Astrocyte (in vitro differentiated cells and primary cell): Measurements from ENCODE around the gene KIF2A.

ENCODE experiments used
- CTCF ChIP-seq: IDR thresholded peaks from 2 replicates; pipeline ENCODE4 v1.5.1; 2011; ENCODE audit warnings: low read depth, mild to moderate bottlenecking, inconsistent platforms, low read length, moderate library complexity; ENCODE audit not compliant: insufficient read depth
- EZH2 ChIP-seq: IDR thresholded peaks from 2 replicates; pipeline ENCODE4 v1.6.1; 2012; ENCODE audit warnings: mild to moderate bottlenecking, low read length, inconsistent platforms; ENCODE audit not compliant: insufficient read depth

GRCh38 chr5:62395210-62395950 is 89.4 kb downstream of the KIF2A start:
- TF ChIP-seq CTCF, result no peak
- no peak for TF ChIP-seq EZH2
